Muscle layer of colon (tissue), 2 donors: Measurements from ENCODE around the gene CBR3.

Source experiments
- H3K27ac ChIP-seq: one replicate; pipeline ENCODE4 v1.7.0; 2013; ENCODE audit warnings: low read depth, mild to moderate bottlenecking, low read length, moderate library complexity
- H3K27me3 ChIP-seq, 2 donors: one replicate each; pipeline ENCODE4 v1.7.0; 2013; ENCODE audit warnings: low read length in 2 of 2, mild to moderate bottlenecking in 2 of 2; ENCODE audit not compliant: insufficient read depth in 2 of 2, control insufficient read depth in 1 of 2
- H3K36me3 ChIP-seq: one replicate; pipeline ENCODE4 v1.7.0; 2013; ENCODE audit warnings: mild to moderate bottlenecking, low read length; ENCODE audit not compliant: insufficient read depth
- H3K4me1 ChIP-seq: one replicate; pipeline ENCODE4 v1.7.0; 2013; ENCODE audit warnings: mild to moderate bottlenecking, low read length; ENCODE audit not compliant: insufficient read depth
- H3K4me3 ChIP-seq, 2 donors: one replicate each; pipeline ENCODE4 v1.7.0; 2013; ENCODE audit warnings: low read length in 2 of 2, low read depth in 1 of 2, mild to moderate bottlenecking in 1 of 2, moderate library complexity in 1 of 2
- H3K9ac ChIP-seq: one replicate; pipeline ENCODE4 v1.7.0; 2013; ENCODE audit warnings: low read length
- H3K9me3 ChIP-seq: one replicate; pipeline ENCODE4 v1.7.0; 2013; ENCODE audit warnings: mild to moderate bottlenecking, low read length
- donor health status: abdominal sarcoma.
- donor health status: Adenocarcinoma of cecum.

The CBR3 gene

GRCh38 chr21:36171741-36172331 lies 37.0 kb downstream of the CBR3 start:
- Histone ChIP-seq H3K36me3 (peaks cover 4% of the 10 kb centered on the region), H3K4me1 (no peaks in the 10 kb centered on the region), H3K27me3 (no peaks in the 10 kb centered on the region), H3K27ac (no peak overlapping the region), H3K9ac (no peak overlapping the region), H3K4me3 (no peak overlapping the region), H3K9me3 (no peaks in the 10 kb centered on the region)

GRCh38 chr21:36174780-36175179 lies 39.9 kb downstream of the CBR3 start:
- H3K4me1 ChIP-seq: no peaks in the 10 kb centered on the region
- H3K27ac ChIP-seq: no peak overlapping the region
- no peaks in the 10 kb centered on the region for H3K36me3 ChIP-seq
- H3K4me3 ChIP-seq: no peak overlapping the region
- no peaks in the 10 kb centered on the region for H3K9me3 ChIP-seq
- H3K27me3 ChIP-seq: no peaks in the 10 kb centered on the region
- no peak overlapping the region for H3K9ac ChIP-seq

GRCh38 chr21:36175771-36176565 lies 41.1 kb downstream of the CBR3 start:
- Histone ChIP-seq H3K4me1 (no peaks in the 10 kb centered on the region), H3K9ac (no peak overlapping the region), H3K4me3 (no peak overlapping the region), H3K27me3 (no peaks in the 10 kb centered on the region), H3K27ac (no peak overlapping the region), H3K36me3 (no peaks in the 10 kb centered on the region), H3K9me3 (no peaks in the 10 kb centered on the region)

- Histone ChIP-seq H3K27me3 (no peaks in the 10 kb centered on the region), H3K36me3 (no peaks in the 10 kb centered on the region), H3K9ac (no peak overlapping the region), H3K27ac (no peak overlapping the region), H3K9me3 (no peaks in the 10 kb centered on the region), H3K4me1 (no peaks in the 10 kb centered on the region), H3K4me3 (no peak overlapping the region)
These were observed 43.5 kb downstream of the CBR3 start for GRCh38 chr21:36178349-36178748.

GRCh38 chr21:36179145-36179544 lies 44.3 kb downstream of the CBR3 start:
- Histone ChIP-seq H3K27ac (no peak overlapping the region), H3K4me3 (no peak overlapping the region), H3K4me1 (no peaks in the 10 kb centered on the region), H3K9me3 (no peaks in the 10 kb centered on the region), H3K9ac (no peak overlapping the region), H3K27me3 (no peaks in the 10 kb centered on the region), H3K36me3 (no peaks in the 10 kb centered on the region)

- H3K9ac ChIP-seq: no peak overlapping the region
- H3K27me3 ChIP-seq: no peaks in the 10 kb centered on the region
- no peak overlapping the region for H3K4me3 ChIP-seq
- H3K27ac ChIP-seq: no peak overlapping the region
- H3K4me1 ChIP-seq: no peaks in the 10 kb centered on the region
- no peaks in the 10 kb centered on the region for H3K9me3 ChIP-seq
- H3K36me3 ChIP-seq: no peaks in the 10 kb centered on the region
These were observed 46.1 kb downstream of the CBR3 start for GRCh38 chr21:36180963-36181362.

GRCh38 chr21:36183144-36183795 lies 48.4 kb downstream of the CBR3 start:
- Histone ChIP-seq H3K9me3 (no peaks in the 10 kb centered on the region), H3K27me3 (no peaks in the 10 kb centered on the region), H3K4me3 (no peak overlapping the region), H3K27ac (no peak overlapping the region), H3K4me1 (peaks cover 4% of the 10 kb centered on the region), H3K9ac (no peak overlapping the region), H3K36me3 (no peaks in the 10 kb centered on the region)

- H3K9ac ChIP-seq: no peak overlapping the region
- peaks cover 8% of the 10 kb centered on the region for H3K4me1 ChIP-seq
- H3K27me3 ChIP-seq: no peaks in the 10 kb centered on the region
- H3K36me3 ChIP-seq: no peaks in the 10 kb centered on the region
- H3K4me3 ChIP-seq: no peak overlapping the region
- no peaks in the 10 kb centered on the region for H3K9me3 ChIP-seq
- no peak overlapping the region for H3K27ac ChIP-seq
These were observed 49.7 kb downstream of the CBR3 start for GRCh38 chr21:36184545-36184944.

- H3K36me3 ChIP-seq: no peaks in the 10 kb centered on the region
- H3K9me3 ChIP-seq: no peaks in the 10 kb centered on the region
- H3K4me3 ChIP-seq: no peak overlapping the region
- H3K9ac ChIP-seq: no peak overlapping the region
- H3K4me1 ChIP-seq: peaks cover 8% of the 10 kb centered on the region
- no peaks in the 10 kb centered on the region for H3K27me3 ChIP-seq
- H3K27ac ChIP-seq: no peak overlapping the region
These were observed 50.6 kb downstream of the CBR3 start for GRCh38 chr21:36185523-36185922.

- no peaks in the 10 kb centered on the region for H3K9me3 ChIP-seq
- H3K4me3 ChIP-seq: no peak overlapping the region
- H3K27me3 ChIP-seq: no peaks in the 10 kb centered on the region
- H3K9ac ChIP-seq: no peak overlapping the region
- H3K27ac ChIP-seq: no peak overlapping the region
- H3K36me3 ChIP-seq: no peaks in the 10 kb centered on the region
- peaks cover 8% of the 10 kb centered on the region for H3K4me1 ChIP-seq
These were observed 51.2 kb downstream of the CBR3 start for GRCh38 chr21:36186081-36186480.

GRCh38 chr21:36186506-36187399 lies 51.9 kb downstream of the CBR3 start:
- Histone ChIP-seq H3K9me3 (no peaks in the 10 kb centered on the region), H3K4me3 (no peak overlapping the region), H3K4me1 (peaks cover 8% of the 10 kb centered on the region), H3K27me3 (no peaks in the 10 kb centered on the region), H3K9ac (no peak overlapping the region), H3K36me3 (no peaks in the 10 kb centered on the region), H3K27ac (no peak overlapping the region)
